GM23248 (cell line): ENCODE data around the gene UBL5. TPM values are rescaled to one million over a fixed set of nuclear protein-coding genes. Genes with fewer than 3 reads are reported as not detected.
"Not testable (repeated sequence)": the region's sequence is repeated elsewhere in the genome, so short reads cannot be mapped to it uniquely, and the experiment has no call there.

Experiments used
- DNase-seq: peaks from one replicate; pipeline ENCODE4 v3.0.0-alpha.2; 2015
- H2AFZ ChIP-seq: fragments of 200-600 bp; sonication (generic); 2 replicates; pipeline ENCODE4 v1.6.1; 2016; ENCODE audit warnings: antibody characterized with exemption
- H3F3A ChIP-seq: fragments of 200-600 bp; sonication (generic); 2 replicates; pipeline ENCODE4 v1.6.1; 2016; ENCODE audit warnings: mild to moderate bottlenecking, antibody characterized with exemption, mixed run types; ENCODE audit not compliant: insufficient read depth
- H3K27ac ChIP-seq: fragments of 200-600 bp; sonication (generic); 2 replicates; pipeline ENCODE4 v1.5.1; 2016; ENCODE audit warnings: mild to moderate bottlenecking
- H3K27me3 ChIP-seq: fragments of 200-600 bp; sonication (generic); replicated peaks from 2 replicates; pipeline ENCODE4 v1.6.1; 2016; ENCODE audit warnings: mild to moderate bottlenecking; ENCODE audit not compliant: insufficient read depth
- H3K36me3 ChIP-seq: fragments of 200-600 bp; sonication (generic); 2 replicates; pipeline ENCODE4 v1.6.1; 2016; ENCODE audit warnings: low read depth, mild to moderate bottlenecking
- H3K4me1 ChIP-seq: fragments of 200-600 bp; sonication (generic); 2 replicates; pipeline ENCODE4 v1.6.1; 2016; ENCODE audit warnings: mild to moderate bottlenecking; ENCODE audit not compliant: insufficient read depth
- H3K4me2 ChIP-seq: fragments of 200-600 bp; sonication (generic); one replicate; pipeline ENCODE4 v1.6.1; 2016; ENCODE audit warnings: mild to moderate bottlenecking; ENCODE audit not compliant: unreplicated experiment
- H3K4me3 ChIP-seq: fragments of 200-600 bp; sonication (generic); 2 replicates; pipeline ENCODE4 v1.5.1; 2016; ENCODE audit warnings: mild to moderate bottlenecking
- H3K79me2 ChIP-seq: fragments of 200-600 bp; sonication (generic); 2 replicates; pipeline ENCODE4 v1.6.1; 2016; ENCODE audit warnings: mild to moderate bottlenecking; ENCODE audit not compliant: insufficient read depth
- H3K9ac ChIP-seq: fragments of 200-600 bp; sonication (generic); 2 replicates; pipeline ENCODE4 v1.6.1; 2016; ENCODE audit warnings: mild to moderate bottlenecking
- H3K9me2 ChIP-seq: fragments of 200-600 bp; sonication (generic); 2 replicates; pipeline ENCODE4 v1.6.1; 2016; ENCODE audit warnings: mixed run types, mild to moderate bottlenecking, moderate library complexity; ENCODE audit not compliant: insufficient read depth
- H3K9me3 ChIP-seq: fragments of 200-600 bp; sonication (generic); one replicate; pipeline ENCODE4 v1.6.1; 2017; ENCODE audit warnings: low read depth
- H4K20me1 ChIP-seq: fragments of 200-600 bp; sonication (generic); 2 replicates; pipeline ENCODE4 v1.6.0; 2016; ENCODE audit not compliant: insufficient read depth
- EZH2 ChIP-seq: fragments of 200-600 bp; sonication (generic); IDR thresholded peaks from 2 replicates; pipeline ENCODE4 v1.6.1; 2018; ENCODE audit warnings: antibody characterized with exemption, mild to moderate bottlenecking; ENCODE audit not compliant: insufficient read depth, poor library complexity, severe bottlenecking
- EZH2phosphoT487 ChIP-seq: fragments of 200-600 bp; sonication (generic); IDR thresholded peaks from 2 replicates; pipeline ENCODE4 v1.6.1; 2018; ENCODE audit warnings: antibody characterized with exemption, moderate library complexity, mild to moderate bottlenecking, low read depth; ENCODE audit not compliant: insufficient read depth
- WGBS, 2 experiments: methylation state at CpG; one replicate each; pipeline ENCODE4 v1.1.6; 2015 to 2017; ENCODE audit warnings: low lambda C conversion rate in 2 of 2, low coverage in 1 of 2; ENCODE audit errors: missing lambda C conversion rate in 2 of 2; 5-methylcytosine and 5-hydroxymethylcytosine counted together
- in situ Hi-C: fragments of 300-500 bp; cut with MboI; formaldehyde crosslinking; loops from 2 replicates; pipeline ENCODE4 v1.15.0; 2020
- polyA plus RNA-seq: library from polyadenylated mRNA; unstranded; fragments of >200 nt; fragmentation: Nextera tagmentation; extraction: Ambion mirVana; gene quantifications from 2 replicates; pipeline ENCODE4 v1.2.1, GENCODE V29; 2016
- total RNA-seq: library from RNA; depleted of rRNA; stranded (reverse); fragments of >200 nt; shearing (Covaris generic); gene quantifications from 2 replicates; pipeline ENCODE4 v1.2.3, GENCODE V29; 2014

Gene UBL5
- total and polyA plus RNA-seq, 2 experiments from 2014 or later, result 392 to 605 TPM

DNA sequence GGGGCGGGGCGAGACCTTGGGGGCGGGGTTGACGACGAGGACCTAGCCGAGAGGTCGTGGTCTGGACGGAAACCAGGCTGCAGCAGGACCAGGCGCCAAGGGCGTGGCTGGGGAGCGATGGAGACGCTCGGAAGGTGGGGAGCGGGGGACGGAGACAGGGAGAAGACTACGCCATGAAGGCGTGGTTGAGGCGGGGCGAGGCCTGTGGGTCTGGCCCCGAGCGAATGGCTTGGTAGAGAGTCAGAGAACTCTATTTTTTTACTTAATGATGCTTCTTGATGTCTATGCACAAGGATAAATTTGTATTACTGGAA, 8.2 kb upstream of the UBL5 start:
- no peaks in the 10 kb centered on the region for H3F3A ChIP-seq
- peak overlapping the region; percentile 46 for H2AFZ ChIP-seq
- peaks cover 11% of the 10 kb centered on the region for H3K4me1 ChIP-seq
- H3K4me3 ChIP-seq, result peak overlapping the region; percentile 51
- no peak for DNase-seq
- no peaks in the 10 kb centered on the region for H3K9me3 ChIP-seq
- H3K36me3 ChIP-seq, result no peaks in the 10 kb centered on the region
- H3K27me3 ChIP-seq, result no peaks in the 10 kb centered on the region
- H3K9ac ChIP-seq, result no peak overlapping the region
- WGBS, 2 experiments, result 1 to 3% methylated on average over 11 to 21 of the region's 21 CpGs
- H4K20me1 ChIP-seq, result no peaks in the 10 kb centered on the region
- in situ Hi-C loops, result no loop called here
- peak overlapping the region; percentile 63 for H3K27ac ChIP-seq
- peak overlapping the region; percentile 31 for H3K4me2 ChIP-seq
- H3K79me2 ChIP-seq, result peaks cover 42% of the 10 kb centered on the region
- TF ChIP-seq EZH2phosphoT487, result no peak
- no peak for TF ChIP-seq EZH2
- H3K9me2 ChIP-seq, result no peaks in the 10 kb centered on the region

DNA sequence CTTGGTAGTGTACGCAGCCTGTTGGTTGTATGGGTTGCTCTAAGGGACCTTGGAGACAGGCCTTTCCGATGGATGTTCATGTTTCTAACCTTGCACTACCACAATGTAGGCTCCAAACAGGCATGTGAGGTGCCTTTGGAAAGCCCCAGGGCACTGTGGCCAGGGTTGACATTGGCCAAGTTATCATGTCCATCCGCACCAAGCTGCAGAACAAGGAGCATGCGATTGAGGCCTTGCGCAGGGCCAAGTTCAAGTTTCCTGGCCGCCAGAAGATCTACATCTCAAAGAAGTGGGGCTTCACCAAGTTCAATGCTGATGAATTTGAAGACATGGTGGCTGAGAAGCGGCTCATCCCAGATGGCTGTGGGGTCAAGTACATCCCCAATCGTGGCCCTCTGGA, 7.7 kb upstream of the UBL5 start:
- H4K20me1 ChIP-seq, H3K9me3 ChIP-seq, DNase-seq, H3K9ac ChIP-seq, in situ Hi-C loops, H3F3A ChIP-seq, H3K27me3 ChIP-seq, H3K36me3 ChIP-seq, H3K9me2 ChIP-seq: not testable (repeated sequence)
- Histone ChIP-seq H3K4me3 (peak overlapping the region; percentile 51), H2AFZ (peak overlapping the region; percentile 46), H3K79me2 (peaks cover 42% of the 10 kb centered on the region), H3K4me1 (peaks cover 11% of the 10 kb centered on the region), H3K27ac (peak overlapping the region; percentile 63), H3K4me2 (peak overlapping the region; percentile 31)
- 87 to 93% methylated on average over 8 of the region's 8 CpGs for WGBS, 2 experiments

DNA sequence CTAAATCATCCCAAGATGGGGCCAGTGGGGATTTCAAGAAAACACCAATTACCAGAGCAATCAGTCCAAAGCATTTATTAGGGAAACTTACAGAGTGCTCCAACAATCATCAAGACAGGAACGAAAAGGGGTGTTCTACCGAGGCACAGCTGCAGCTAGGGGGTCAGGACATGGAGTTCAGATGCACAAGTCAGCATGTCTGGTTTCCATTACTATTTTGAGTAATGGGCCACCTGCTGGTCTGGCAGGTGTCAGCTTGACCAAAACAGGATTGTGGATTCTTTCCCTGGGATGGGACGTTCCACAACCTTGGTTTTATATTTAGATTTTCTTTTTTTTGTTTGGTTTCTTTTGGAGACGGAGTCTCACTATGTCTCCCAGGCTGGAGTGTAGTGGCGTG, 3.9 kb upstream of the UBL5 start:
- Histone ChIP-seq H3K27me3 (no peaks in the 10 kb centered on the region), H3K9me2 (no peaks in the 10 kb centered on the region), H3K9ac (no peak overlapping the region), H3K9me3 (no peaks in the 10 kb centered on the region), H3K79me2 (peaks cover 43% of the 10 kb centered on the region), H3K36me3 (no peaks in the 10 kb centered on the region), H3K4me1 (peaks cover 2% of the 10 kb centered on the region; the same call in 1 of the 2 replicates), H2AFZ (no peak overlapping the region), H4K20me1 (no peaks in the 10 kb centered on the region), H3K4me2 (no peak overlapping the region), H3K4me3 (no peak overlapping the region), H3F3A (no peaks in the 10 kb centered on the region), H3K27ac (no peak overlapping the region)
- in situ Hi-C loops, result no loop called here
- WGBS, 2 experiments, result 76 to 79% methylated on average over 5 of the region's 5 CpGs
- no peak for TF ChIP-seq EZH2phosphoT487
- TF ChIP-seq EZH2, result no peak
- no peak for DNase-seq

DNA sequence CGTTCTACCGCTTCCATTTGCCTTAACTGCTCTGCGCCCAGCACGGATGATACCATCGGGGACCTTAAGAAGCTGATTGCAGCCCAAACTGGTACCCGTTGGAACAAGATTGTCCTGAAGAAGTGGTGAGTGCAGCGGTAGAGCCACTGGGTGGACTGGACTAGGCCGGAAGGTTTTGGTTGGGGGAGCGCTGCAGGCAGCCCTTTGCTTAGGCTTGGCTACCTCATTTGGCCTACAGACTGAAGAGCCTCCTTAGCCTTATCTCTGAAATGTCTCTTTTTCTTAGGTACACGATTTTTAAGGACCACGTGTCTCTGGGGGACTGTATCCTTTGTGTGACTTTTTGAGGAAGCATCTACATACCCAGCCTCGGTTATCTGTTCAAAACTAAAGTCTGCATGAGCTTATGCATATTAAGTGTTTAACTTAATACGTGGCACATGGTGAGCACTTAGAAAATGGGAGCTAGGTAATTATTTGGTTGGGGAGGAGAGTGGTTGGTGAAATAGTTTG, 889 bp downstream of the UBL5 start:
- H3F3A ChIP-seq, result no peaks in the 10 kb centered on the region
- peak overlapping the region; percentile 89 for H3K9ac ChIP-seq
- WGBS, 2 experiments, result 32 to 33% methylated on average over 13 of the region's 13 CpGs
- peak overlapping the region; percentile 98 for H3K4me3 ChIP-seq
- no peaks in the 10 kb centered on the region for H3K27me3 ChIP-seq
- H4K20me1 ChIP-seq, result no peaks in the 10 kb centered on the region
- H3K4me2 ChIP-seq, result peak overlapping the region; percentile 93
- peak overlapping the region; percentile 91; the same call in 1 of the 2 replicates for H2AFZ ChIP-seq
- H3K4me1 ChIP-seq, result peaks cover 4% of the 10 kb centered on the region; the same call in 1 of the 2 replicates
- TF ChIP-seq EZH2phosphoT487, result no peak
- TF ChIP-seq EZH2, result no peak
- H3K36me3 ChIP-seq, result 0 out of 2 replicates have a peak, but pooled peaks cover 6% of the 10 kb centered on the region
- in situ Hi-C loops, result no loop called here
- no peak overlapping the region for H3K27ac ChIP-seq
- no peaks in the 10 kb centered on the region for H3K9me2 ChIP-seq
- DNase-seq, result peak; percentile 25
- no peaks in the 10 kb centered on the region for H3K9me3 ChIP-seq
- peaks cover 89% of the 10 kb centered on the region for H3K79me2 ChIP-seq

DNA sequence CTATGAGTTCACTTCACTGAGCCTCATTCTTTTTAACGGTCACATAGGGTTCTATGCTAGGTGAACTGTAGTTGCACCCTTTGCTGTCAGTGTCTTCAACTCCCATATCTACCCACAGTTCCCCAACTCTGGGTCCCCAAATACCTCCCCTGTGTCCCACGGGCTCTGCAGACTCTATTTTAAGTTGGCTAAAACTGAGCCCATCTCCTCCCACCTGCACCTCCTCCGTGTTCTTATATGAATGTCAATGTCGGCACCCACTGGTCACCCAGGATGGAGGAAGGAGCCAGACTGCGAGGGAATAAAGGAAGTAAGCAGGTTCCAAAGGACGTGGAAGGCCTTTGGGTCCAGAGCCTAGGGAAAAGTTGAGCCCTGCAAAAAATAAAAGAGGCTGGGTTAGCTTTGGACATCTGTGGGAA, 6.6 kb downstream of the UBL5 start:
- Histone ChIP-seq H3K79me2 (peaks cover 73% of the 10 kb centered on the region), H3K4me1 (0 out of 2 replicates have a peak, but pooled peaks cover 7% of the 10 kb centered on the region), H3K4me2 (no peak overlapping the region), H3K9me3 (no peaks in the 10 kb centered on the region), H3K27ac (0 out of 2 replicates have a peak overlapping the region, but pooled peaks have one; percentile 14), H2AFZ (peak overlapping the region; percentile 78; the same call in 1 of the 2 replicates), H3K9ac (peak overlapping the region; percentile 57; the same call in 1 of the 2 replicates), H3K4me3 (peak overlapping the region; percentile 94; the same call in 1 of the 2 replicates), H3K27me3 (no peaks in the 10 kb centered on the region), H4K20me1 (no peaks in the 10 kb centered on the region), H3K36me3 (0 out of 2 replicates have a peak, but pooled peaks cover 6% of the 10 kb centered on the region), H3K9me2 (no peaks in the 10 kb centered on the region), H3F3A (peaks cover 8% of the 10 kb centered on the region)
- in situ Hi-C loops, result no loop called here
- TF ChIP-seq EZH2phosphoT487 (no peak), EZH2 (no peak)
- WGBS, 2 experiments, result 36 to 42% methylated on average over 6 of the region's 6 CpGs
- DNase-seq, result no peak
